Activated CD8-positive, alpha-beta memory T cell treated with anti-CD3 and anti-CD28 coated beads, Interleukin-2, amount 50 U/mL, for 24 hours (primary cell): Measurements from ENCODE around the gene ZNF19.
"Not testable (repeated sequence)": the region's sequence is repeated elsewhere in the genome, so short reads cannot be mapped to it uniquely, and the experiment has no call there.

Experiments used
- DNase-seq: peaks from one replicate; pipeline ENCODE4 v3.0.0-alpha.2; 2020; ENCODE audit errors: extremely low read depth

ZNF19 gene

DNA sequence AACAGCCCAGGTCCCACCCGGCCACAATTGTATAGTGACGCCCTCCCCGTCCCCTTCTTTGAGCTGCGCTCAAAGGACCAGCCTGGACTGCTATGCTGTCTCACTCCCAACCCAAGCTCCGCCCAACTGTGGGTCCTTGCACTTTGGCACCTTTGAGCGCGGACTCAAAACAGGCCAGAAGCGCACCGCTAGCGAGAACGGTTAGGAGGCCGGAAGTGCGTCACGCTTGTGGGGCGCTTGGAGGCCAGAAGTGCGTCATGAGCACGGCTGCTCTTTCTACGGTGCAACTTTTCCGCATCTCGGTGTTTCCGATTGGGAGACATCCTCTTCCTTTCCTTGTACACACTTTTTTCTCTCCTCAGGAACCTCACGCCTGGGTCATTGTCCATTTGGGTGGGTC, at the start of gene ZNF19:
ZNF19 (minus strand) TSS at position 203 of the 400 bp plus-strand sequence. CDS start 7,210 bp downstream, outside the sequence.
- no peak for DNase-seq

DNA sequence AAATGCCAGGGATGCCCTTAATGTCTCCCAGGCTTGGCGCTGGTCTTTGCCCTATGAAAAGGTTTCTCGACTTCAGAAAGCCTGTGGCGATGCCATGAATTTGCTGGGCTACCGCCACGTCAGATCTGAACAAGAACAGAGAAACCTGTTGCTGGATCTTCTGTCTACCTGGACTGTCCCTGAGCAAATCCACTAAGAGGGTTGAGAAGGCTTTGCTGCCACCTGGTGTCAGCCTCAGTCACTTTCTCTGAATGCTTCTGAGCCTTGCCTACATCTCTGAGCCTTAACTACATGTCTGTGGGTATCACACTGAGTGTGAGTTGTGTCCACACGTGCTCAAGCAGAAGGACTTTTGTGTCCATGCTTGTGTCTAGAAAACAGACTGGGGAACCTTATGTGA, 48.5 kb upstream of the ZNF19 start:
- peak; percentile 2 for DNase-seq

DNA sequence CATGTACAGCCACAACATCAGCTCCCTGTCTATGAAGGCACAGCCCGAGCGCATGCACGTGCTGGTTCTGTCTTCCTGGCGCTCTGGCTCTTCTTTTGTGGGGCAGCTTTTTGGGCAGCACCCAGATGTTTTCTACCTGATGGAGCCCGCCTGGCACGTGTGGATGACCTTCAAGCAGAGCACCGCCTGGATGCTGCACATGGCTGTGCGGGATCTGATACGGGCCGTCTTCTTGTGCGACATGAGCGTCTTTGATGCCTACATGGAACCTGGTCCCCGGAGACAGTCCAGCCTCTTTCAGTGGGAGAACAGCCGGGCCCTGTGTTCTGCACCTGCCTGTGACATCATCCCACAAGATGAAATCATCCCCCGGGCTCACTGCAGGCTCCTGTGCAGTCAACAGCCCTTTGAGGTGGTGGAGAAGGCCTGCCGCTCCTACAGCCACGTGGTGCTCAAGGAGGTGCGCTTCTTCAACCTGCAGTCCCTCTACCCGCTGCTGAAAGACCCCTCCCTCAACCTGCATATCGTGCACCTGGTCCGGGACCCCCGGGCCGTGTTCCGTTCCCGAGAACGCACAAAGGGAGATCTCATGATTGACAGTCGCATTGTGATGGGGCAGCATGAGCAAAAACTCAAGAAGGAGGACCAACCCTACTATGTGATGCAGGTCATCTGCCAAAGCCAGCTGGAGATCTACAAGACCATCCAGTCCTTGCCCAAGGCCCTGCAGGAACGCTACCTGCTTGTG, 47.8 kb upstream of the ZNF19 start:
- DNase-seq, result no peak

DNA sequence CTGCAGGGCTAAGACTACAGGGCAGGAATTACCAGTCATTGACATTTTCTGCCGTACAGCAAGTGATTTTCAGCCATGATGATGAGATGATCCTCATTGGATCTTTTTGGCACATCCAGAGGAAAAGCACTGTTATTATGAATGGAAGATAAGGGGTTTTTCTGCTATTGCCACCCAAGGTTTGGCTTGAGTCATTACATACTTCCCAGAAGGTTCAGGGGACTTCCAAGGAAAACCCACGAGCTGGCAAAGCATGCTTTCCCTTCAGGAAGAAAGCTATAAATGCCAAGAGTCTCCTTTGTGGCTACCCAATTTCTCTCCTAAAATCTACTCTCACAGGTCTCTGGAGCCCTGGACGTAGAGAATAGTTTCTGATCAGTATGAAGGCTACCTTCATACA, 43.2 kb upstream of the ZNF19 start:
- no peak for DNase-seq

DNA sequence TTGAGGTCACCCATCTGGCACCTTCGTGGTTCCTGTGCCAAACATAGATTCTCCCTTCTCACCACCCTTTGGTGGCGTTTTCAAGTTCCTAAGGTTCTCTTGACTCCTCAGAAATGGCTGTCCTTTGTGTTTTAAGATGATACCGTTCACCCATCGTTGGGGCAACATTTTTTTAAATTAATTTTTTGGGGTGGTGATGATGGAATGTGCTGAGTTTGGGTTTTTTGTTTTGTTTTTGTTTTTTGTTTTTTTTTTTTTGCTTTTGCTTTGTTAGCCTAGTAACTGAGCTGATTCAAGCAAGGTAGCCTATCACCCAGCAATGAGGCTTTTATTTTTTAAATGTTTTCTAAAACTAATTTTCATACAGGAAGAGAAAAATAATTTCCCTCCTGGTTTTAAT, 39.7 kb upstream of the ZNF19 start:
- no peak for DNase-seq

DNA sequence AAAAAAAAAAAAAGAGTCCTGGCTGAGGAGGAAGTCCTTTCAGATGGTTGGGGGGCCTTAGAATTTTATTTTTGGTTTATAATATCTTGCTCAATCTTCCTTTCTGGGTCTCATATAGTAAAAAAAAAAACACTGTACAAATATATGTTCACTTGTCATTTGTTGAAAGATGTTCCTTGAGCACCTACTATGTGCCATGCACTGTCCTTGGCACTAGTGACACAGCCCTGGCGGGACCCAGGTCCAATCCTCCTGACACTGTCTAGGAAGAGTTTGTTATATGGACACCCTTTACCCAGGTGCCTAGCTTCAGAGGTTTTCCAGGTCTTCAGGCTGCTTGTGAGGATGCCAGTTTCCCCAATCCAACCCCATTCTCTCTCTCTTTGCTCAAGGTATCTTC, 39.1 kb upstream of the ZNF19 start:
- DNase-seq, result no peak

DNA sequence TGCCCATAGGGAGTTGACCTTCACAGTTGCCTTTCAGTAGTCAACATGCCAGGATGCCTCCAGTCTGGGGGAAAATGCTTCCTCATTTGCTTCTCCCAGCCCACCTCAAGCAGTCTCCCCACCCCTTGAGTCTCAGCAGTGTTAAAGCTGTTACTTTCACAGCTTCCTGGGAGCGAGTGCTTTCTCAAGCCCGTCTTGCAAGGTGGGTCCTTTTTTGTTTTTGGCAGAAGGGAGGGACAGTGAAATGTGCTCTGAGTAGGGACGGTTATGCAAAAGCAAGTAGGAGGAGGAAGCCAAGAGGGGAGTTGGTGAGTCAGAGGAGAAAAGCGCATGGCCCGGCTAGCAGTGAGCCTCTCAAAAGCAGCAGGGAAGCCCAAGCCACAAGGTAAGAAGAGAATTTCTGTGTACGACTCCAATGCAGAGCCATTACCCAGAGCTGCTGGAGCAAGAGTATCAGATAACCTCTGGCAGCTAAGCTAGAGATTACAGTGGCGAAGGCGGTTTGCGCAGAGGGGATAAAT, 37.0 kb upstream of the ZNF19 start, which contains the start of gene CHST4:
CHST4 (plus strand) TSS at position 316 of the 521 bp plus-strand sequence. CDS start 10,252 bp downstream, outside the sequence.
- DNase-seq, result no peak

DNA sequence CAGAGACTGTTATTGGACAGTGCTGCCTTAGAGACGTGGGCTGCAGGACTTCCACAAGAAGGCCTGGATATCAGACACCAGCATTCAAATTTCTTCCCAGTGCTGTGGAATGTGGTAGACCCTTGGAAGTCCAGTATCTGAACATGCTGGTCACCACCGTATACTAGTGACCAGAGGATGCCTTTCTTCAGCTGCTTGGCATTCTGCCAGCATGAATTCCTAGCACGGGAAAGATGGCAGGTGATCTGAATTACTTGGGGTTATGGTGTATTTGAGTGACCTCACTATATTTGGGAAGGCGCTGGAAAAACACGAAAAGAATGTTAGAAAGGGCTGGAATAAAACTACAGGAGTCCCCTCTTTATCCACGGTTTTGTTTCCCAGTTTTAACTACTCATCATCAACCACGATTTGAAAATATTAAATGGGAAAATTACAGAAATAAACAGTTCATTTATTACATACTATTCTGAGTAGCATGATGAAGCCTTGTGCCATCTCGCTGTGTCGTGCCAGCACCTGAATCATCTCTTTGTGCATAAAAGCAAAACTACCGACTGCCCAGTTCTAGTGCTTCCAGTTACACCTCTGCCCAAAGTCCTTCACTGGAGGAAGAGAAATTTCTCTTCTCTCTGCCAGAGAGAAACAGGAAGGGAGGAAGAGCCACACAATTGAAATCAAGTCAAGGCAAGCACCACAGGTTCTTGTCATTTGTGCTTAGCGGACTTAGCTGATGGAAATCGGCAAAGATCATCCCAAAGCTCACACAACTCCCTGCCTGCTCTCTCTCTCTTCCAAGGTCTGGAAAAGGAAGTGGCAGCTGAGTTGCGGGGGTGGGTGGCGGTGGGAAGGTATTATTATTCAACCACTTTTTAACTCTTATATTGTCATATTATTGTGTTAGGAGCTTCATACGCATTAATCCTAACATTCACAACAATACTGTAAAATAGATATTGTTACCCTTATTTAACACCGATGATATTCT, 35.7 kb upstream of the ZNF19 start:
- no peak for DNase-seq

DNA sequence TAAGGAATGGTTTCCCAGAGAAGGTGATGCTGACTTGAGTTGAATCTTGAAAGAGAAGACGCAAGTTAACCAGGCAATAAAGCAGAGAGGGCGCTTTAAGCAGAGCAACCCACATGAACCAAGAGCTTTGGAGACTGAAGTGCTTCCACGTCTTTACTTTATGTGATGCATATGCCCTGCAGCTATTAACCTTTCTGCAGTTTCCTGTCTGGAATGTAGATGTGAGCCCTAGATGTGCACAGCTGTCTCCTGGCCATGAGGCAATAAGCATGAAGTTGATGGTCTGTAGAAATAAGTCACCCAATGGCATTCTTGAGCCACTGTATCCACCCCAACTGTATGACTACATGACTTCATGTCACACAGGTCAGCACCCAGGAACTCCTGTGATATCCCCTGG, 31.4 kb upstream of the ZNF19 start:
- no peak for DNase-seq

DNA sequence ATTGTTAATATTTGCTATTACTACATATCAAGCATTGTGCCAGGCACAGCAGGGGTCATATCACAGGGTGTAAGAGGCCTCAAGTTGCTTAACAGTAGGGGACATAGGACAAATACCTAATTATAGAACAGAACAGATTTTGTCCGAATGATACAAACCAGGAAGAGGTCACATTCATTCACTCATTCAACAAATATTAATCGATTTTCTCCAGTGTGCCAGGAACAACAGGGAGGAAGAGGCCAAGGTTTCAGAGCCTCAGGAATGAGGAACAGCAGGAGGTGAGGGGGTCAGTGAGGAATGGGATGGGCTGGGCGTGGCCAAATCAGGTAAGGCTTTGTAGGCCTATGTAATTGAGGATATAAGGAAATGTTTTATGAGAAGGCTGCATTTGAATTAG, 25.9 kb upstream of the ZNF19 start:
- no peak for DNase-seq

DNA sequence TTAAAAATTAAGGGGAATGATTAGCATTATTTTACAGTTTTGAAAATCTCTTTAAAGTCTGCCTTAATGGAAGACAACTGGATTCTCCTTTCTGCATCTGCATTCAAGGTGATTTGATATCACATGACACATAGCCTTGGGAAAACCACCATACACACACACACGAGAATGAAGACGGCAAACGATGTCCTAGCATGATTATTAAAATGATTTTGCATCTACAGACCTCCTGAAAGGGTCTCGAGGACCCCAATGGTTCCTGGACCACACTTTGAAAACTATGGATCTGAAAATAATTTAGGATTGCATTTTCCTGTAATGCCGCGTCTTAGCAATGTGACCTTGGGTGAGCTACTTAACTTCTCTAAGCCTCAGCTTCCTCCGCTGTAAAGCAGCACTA, 25.4 kb upstream of the ZNF19 start:
- no peak for DNase-seq

DNA sequence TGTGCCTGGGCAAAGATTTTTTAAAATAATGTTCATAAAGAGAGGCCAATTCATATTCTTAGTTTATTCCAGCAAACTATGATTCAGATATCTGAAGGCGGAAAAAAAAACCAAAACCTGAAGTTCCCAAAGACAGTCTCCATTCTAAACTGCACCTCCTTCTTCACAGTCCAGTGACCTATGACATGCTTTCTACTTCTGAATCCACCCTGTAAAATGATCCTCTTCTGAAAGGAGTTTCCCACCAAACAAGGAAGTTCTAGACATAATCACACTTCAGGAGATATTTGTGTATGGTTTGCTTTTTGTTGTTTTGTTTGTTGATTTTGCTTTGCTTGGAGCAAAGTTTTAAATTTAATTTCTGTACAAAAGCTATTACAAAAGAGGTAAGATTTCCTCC, 24.2 kb upstream of the ZNF19 start:
- no peak for DNase-seq

DNA sequence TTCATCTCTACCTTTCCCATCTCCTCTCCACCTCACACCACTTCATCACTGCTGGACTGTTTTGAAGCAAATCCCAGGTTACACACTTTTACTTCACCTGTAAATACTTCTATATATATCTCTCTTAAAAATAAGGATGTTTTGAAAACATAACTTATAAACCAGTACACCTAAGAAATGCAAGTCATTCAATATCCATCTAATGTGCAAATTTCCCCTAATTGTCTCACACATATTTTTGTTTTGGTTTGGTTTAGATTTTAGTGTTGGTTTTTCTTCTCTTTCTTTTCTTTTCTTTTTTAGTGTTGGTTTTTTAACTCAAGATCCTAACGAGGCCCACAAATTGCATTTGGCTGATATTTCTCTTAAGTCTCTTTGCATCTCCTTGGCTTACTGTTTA, 17.9 kb upstream of the ZNF19 start:
- DNase-seq, result no peak

DNA sequence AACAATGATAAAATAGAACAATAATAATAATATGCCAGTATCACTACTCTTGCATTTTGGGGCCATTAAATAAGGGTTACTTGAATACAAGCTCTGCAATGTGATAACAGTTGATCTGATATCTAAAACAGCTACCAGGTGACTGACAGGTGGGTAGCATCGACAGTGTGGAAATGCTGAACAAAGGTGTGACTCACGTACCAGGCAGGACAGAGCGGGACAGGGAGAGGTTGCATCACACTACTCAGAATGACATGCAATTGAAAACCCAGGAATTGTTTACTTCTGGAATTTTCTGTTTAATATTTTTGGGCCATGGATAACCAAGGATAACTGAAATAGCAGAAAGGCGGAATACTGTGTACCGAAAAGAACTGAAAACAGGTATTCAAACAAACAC, 15.8 kb upstream of the ZNF19 start:
- no peak for DNase-seq

DNA sequence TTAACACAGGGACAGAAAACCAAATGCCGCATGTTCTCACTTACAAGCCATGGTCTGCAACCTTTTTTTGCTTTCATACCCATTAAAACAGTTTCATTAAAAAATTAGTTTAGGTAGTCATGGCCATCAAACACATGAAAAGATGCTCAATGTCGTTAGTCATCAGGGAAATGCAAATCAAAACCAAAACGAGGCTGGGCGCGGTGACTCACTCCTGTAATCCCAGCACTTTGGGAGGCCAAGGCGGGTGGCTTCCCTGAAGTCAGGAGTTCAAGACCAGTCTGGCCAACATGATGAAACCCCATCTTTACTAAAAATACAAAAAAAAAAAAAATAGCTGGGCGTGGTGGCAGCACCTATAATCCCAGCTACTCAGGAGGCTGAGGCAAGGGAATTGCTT, 14.9 kb upstream of the ZNF19 start:
- not testable (repeated sequence) for DNase-seq

DNA sequence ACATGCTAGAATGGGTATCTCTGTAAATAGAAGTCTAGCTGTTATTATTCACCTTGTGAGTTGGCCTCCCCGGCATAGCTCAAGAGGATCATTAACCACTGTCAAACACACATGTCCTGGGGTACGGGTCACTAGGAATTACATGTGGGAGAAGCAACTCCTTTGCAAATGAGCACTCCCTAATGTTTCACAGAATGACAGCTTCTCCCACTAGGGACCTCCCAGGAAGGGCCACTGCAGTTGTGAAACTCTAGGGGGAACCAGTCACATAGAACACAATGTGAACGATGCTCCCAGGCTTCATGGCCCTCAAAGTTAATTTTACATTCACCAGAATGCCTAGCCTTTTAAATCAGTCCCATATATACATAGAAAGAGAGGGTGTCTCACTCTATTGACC, 12.4 kb upstream of the ZNF19 start:
- DNase-seq, result no peak

DNA sequence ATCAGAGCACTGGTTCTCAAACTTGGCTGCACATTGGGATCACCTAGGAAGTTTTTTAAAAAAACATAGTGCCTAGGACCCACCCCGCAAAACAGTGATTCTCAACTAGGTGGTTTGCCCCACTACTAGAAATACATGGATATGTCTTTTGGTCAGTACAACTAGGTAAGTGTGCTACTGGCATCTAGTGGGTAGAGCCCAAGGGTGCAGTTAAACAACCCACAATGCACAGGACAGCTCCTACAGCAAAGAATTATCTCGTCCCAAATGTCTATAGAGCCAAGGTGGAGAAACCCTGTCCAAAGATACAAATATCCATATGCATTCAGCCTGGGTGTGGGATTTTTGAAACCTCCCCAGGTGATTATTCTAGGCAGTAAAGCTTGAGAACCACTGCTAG, 11.8 kb upstream of the ZNF19 start:
- DNase-seq, result no peak

DNA sequence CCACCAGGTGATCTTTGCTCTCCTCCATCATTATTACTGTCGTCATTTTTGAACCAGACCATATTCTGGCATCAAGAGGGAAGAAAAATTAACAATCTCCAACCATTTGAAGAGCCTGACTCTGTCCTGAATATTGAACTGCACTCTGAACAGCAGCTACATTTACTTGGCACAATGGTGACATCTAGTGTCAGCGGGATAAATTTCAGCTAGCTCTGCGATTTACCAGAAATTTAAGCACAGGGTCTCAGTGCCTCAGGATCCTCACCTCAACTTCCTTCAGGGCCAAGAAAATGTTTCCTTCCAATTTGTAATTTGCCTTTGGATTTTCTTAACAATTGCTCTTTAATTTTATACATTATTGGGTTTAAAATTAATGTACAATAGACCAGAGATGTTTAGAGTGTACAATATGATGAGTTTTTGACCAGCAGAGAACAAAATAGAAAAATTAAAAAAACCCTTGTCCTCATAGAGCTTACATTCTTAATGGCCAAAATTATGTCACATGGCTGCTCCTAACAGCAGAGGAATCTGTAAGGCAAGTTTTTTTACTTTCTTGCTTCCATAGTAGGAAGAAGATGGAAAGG, 10.7 kb upstream of the ZNF19 start:
- no peak for DNase-seq

DNA sequence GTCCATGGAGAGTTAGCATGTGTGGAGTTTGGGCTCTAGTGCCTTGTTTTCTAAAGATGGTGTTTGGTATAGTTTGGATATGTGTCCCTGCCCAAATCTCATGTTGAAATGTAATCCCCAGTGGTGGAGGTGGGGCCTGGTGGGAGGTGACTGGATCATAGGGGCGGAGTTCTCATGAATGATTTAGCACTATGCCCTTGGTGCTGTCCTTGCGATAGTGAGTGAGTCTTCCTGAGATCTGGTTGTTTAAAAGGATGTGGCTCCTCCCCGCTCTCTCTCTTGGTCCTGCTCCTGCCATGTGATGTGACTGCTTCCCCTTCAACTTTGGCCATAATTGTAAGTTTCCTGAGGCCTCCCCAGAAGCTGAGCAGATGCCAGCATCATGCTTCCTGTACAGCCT, 8.9 kb upstream of the ZNF19 start:
- no peak for DNase-seq

DNA sequence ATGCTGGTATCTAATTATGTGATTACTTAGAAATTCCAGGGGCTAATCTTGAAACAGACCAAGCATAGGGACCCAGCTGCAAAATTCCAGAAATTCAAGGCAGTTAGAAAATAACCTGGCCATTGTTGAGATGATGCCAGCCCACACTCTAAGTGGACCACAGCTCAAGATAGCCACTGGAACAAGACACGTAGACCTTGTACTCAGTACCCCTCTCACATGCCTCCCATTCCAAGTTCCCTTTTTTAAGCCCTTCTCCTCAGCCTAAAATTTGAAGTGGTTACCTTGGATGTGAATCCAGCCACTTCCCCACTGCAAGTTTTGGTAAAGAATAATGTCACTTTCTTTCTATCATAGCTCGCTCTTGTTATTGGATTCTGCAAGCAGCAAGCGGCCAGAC, 4.1 kb upstream of the ZNF19 start:
- DNase-seq, result no peak

DNA sequence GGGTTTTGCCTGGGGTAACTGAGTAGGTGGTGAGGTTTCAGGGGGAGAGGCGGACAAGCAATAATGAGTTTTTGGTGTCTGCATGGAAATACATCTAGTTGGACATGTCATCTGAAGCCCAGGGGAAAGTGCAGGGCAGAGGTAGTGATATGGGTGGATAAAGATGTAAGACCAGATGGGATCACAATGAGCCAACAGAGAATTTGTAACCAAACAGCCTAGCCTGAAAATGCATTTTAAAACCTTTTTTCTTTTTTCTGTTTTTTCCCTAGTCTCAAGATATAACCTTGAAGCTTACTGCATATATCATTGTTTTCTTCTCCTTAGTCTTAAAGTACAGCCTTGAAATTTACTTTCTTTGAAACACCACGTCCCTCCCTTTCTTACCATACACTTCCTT, 3.7 kb upstream of the ZNF19 start:
- no peak for DNase-seq

DNA sequence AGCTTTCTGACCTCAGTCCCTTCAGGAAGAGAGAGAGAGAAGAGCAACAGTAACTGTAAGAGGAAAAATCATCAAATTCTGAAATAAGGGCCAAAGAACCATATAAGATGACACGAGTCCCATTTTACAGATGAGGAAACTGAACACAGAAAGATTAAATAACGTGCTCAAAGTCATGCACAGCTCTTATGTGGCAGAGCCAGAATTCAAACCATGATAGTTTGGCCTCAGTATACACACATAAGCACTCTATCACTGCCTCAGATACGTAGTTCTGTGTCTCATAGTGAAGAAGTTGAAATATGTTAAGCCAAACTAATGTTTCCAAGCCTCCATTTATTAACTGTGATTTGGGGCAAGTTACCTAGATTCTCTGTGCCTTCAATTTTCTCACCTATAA, 1.9 kb upstream of the ZNF19 start:
- DNase-seq, result no peak
